GM19240 (cell line): ENCODE data around the gene SMARCA4.
"Not testable (repeated sequence)": the region's sequence is repeated elsewhere in the genome, so short reads cannot be mapped to it uniquely, and the experiment has no call there.

Source experiments
- DNase-seq: peaks from one replicate; pipeline ENCODE4 v3.0.0; 2011; ENCODE audit warnings: low spot score; ENCODE audit not compliant: insufficient read length

Gene SMARCA4

GRCh38 chr19:10928563-10929401 is 32.0 kb upstream of the SMARCA4 start, which contains the start of the genes TIMM29 and YIPF2:
TIMM29 (plus strand) TSS chr19:10928811; CDS start chr19:10928823, 12 bp downstream.
YIPF2 (minus strand) TSS chr19:10928639; CDS start chr19:10928410, 229 bp downstream.
- DNase-seq = peak; percentile 98

DNA sequence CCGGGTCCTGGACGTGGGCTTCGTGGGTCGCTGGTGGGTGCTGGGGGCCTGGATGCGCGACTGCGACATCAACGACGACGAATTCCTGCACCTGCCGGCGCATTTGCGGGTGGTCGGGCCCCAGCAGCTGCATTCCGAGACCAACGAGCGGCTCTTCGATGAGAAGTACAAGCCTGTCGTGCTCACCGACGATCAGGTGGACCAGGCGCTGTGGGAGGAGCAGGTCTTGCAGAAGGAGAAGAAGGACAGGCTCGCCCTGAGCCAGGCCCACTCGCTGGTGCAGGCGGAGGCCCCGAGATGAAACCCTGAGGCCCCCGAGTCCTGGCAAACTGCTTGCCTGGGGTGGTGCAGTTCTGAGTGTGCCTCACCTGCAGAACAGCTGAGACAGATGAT is 31.4 kb upstream of the SMARCA4 start:
- DNase-seq = no peak

- DNase-seq = no peak
These were observed 25.3 kb upstream of the SMARCA4 start for GRCh38 chr19:10935371-10936059.

- no peak for DNase-seq
These were observed 24.2 kb upstream of the SMARCA4 start for GRCh38 chr19:10936661-10937084.

- not testable (repeated sequence) for DNase-seq
These were observed 19.2 kb upstream of the SMARCA4 start for GRCh38 chr19:10941649-10942048.

GRCh38 chr19:10943412-10943811 is 17.4 kb upstream of the SMARCA4 start:
- not testable (repeated sequence) for DNase-seq

- DNase-seq = no peak
These were observed 15.6 kb upstream of the SMARCA4 start for GRCh38 chr19:10945264-10945663.

DNA sequence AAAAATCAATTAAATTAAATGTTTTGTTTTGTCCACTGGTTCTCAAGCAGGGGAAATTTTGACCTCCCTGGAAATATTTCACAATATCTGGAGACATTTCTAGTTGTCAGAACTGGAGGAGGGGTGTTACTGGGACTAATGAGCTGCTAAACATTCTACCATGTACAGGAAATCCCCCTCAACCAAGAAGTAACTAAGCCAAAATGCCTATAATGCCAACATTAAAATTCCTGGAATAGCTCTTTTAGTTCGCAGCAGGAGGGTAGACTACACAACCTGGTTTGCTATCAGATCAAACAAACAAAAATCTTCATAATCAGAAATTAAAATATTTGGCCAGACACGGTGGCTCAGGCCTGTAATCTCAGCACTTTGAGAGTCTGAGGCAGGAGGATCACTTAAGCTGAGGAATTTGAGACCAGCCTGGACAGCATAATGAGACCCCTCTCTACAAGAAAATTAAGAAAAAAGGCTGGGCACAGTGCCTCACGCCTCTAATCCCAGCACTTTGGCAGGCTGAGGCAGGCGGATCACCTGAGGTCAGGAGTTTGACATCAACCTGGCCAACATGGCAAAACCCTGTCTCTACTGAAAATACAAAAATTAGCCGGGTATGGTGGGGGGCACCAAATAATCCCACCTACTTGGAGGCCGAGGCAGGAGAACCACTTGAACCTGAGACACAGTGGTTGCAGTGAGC is 13.7 kb upstream of the SMARCA4 start:
- no peak for DNase-seq

GRCh38 chr19:10952809-10953208 is 8.0 kb upstream of the SMARCA4 start:
- DNase-seq = no peak

GRCh38 chr19:10959277-10959968 is 1.4 kb upstream of the SMARCA4 start:
- DNase-seq = not testable (repeated sequence)

- DNase-seq = no peak
These were observed 437 bp downstream of the SMARCA4 start for GRCh38 chr19:10961073-10961860.

DNA sequence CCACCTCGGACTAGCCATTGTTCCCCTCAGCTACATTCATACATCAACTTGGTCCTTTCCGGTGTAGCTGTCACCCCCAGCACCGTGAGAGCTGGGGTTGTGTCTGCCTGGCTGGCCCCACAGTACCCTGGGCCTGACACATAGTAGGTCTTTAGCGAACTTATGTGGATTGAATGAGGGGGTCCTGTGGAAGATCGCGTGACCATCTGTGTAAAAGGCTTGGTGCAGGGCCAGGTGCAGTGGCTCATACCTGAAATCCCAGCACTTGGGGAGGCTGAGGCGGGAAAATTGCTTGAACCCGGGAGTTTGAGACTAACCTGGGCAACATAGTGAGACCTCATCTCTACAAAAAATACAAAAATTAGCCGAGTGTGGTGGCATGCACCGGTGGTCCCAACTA is 2.0 kb downstream of the SMARCA4 start:
- DNase-seq = no peak

DNA sequence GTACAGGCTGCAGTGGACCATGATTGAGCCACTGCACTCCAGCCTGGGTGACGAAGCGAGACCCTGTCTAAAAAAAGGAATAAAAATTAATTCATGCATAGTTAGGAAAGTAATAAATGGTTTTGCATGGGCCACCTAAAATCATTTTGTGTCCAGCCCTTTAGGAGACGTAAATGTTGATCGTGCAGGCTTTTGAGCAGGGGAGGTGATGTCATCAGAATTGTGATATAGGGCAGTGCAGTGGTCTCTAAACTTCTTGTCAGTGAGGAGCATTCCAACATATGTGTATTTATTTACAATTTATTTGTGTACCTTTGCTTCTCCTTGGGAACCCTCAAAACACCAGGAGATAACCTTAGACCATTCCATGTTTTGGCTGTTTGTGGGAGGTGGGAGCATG is 3.0 kb downstream of the SMARCA4 start:
- DNase-seq = no peak

GRCh38 chr19:10964903-10965302 is 4.1 kb downstream of the SMARCA4 start:
- DNase-seq = no peak

DNA sequence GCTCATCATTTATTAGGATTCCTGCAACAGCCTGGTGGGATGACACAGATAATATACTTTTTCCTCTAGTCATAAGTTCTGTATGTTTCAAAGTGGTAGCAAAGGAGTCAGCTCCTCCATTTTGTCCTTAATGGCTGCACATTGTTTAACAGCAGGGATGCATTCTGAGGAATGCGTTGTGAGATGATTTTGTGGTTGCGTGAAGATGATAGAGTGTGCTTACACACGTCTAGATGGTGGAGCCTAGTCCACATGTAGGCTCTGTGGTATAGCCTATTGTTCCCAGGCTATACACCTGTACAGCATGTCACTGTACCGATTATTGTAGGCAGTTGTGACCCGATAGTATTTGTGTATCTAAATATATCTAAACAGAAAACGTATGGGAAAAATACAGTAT is 4.6 kb downstream of the SMARCA4 start:
- DNase-seq = no peak

DNA sequence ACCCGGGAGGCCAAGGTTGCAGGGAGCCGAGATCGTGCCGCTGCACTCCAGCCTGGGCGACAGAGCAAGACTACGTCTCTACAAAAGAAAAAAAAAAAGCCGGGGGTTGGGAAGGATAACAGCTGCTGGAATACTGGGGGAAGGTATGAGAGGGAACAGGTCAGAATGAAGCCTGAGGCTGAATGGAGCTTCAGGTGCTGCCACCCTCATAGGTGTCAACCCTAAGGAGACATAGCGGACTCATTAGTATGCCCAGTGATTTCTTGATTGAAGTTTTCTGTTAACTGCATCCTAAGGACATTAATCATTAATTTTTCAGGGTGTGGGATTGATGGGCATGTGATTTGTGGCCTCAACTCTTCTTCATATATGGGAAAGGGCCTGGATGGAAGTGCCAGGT is 6.0 kb downstream of the SMARCA4 start:
- DNase-seq = no peak

DNA sequence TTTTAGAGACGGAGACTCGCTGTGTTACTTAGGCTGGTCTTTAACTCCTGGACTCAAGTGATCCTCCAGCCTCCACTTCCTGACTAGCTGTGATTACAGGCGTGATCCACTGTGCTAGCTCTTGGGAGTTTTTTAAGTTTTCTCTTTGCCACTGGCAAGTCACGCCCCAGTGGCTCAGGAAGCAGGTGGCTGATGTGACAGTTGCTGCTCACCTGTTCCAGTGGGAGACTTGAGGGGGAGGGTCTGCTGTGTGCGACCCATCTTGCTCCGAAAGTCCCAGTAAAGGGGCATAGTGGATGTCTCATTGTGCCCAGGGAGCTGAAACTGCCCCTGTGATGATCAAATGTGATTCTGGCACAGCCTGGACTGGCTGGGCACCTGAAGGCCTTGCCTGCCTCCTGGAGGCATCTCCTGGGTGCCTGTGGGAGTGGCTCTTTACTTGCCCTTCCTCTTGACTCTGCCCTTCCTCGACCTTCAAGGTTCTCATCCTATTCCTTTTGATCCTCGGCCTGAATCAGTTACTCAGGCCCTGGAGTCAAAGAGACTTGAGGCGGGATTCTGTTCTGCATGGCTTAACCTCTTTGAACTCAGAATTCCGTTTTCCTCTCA is 7.8 kb downstream of the SMARCA4 start:
- no peak for DNase-seq

DNA sequence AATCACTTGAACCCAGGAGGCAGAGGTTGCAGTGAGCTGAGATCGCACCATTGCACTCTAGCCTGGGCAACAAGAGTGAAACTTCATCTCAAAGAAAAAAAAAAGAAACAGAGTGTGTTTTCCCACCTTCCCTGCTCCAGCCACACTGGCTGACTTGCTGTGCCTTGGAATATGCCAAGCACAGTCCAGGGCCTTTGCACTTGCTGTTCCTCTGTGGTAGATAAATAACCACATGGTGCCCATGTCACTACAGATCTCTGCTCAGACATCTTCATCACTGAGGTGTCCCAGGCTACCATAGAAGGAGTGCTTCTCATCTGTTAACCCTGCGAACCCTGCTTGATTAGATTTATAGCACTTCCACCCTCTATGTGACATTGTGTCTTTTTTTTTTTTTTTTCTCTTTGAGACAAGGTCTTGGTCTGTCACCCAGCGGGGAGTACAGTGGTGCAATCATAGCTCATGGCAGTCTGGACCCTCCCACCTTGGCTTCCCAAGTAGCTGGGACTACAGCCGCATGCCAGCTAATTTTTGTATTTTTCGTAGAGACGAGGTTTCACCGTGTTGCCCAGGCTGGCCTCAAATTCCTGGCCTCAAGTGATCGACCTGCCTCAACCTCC is 10.4 kb downstream of the SMARCA4 start:
- DNase-seq = no peak

GRCh38 chr19:10975374-10976130 is 14.7 kb downstream of the SMARCA4 start:
- no peak for DNase-seq
